Effector CD8-positive, alpha-beta T cell (primary cell): ENCODE data around the gene TMEM219.

Experiments
- DNase-seq: peaks from one replicate; lab custom pipeline; 2025; lab: John Stamatoyannopoulos, UW

Gene TMEM219

GRCh38 chr16:29982560-29983419 lies 20.9 kb downstream of the TMEM219 start:
- DNase-seq = no peak

GRCh38 chr16:29983420-29984136 lies 21.7 kb downstream of the TMEM219 start:
- no peak for DNase-seq

- DNase-seq = no peak
Measured at GRCh38 chr16:29984137-29984763, 22.4 kb downstream of the TMEM219 start.

- DNase-seq = no peak
Measured at GRCh38 chr16:29984764-29985147, 22.9 kb downstream of the TMEM219 start.

GRCh38 chr16:29985271-29985811 lies 23.5 kb downstream of the TMEM219 start:
- no peak for DNase-seq

GRCh38 chr16:29986231-29986630 lies 24.4 kb downstream of the TMEM219 start:
- DNase-seq = no peak

GRCh38 chr16:29986931-29987330 lies 25.1 kb downstream of the TMEM219 start:
- no peak for DNase-seq

- no peak for DNase-seq
Measured at GRCh38 chr16:29987371-29988085, 25.6 kb downstream of the TMEM219 start.

- no peak for DNase-seq
Measured at GRCh38 chr16:29988346-29989075, 26.6 kb downstream of the TMEM219 start.

- no peak for DNase-seq
Measured at GRCh38 chr16:29989111-29989858, 27.4 kb downstream of the TMEM219 start.

- DNase-seq = no peak
Measured at GRCh38 chr16:29990034-29990433, 28.2 kb downstream of the TMEM219 start.

GRCh38 chr16:29990883-29991570 lies 29.1 kb downstream of the TMEM219 start:
- DNase-seq = no peak

- no peak for DNase-seq
Measured at GRCh38 chr16:29991571-29991904, 29.7 kb downstream of the TMEM219 start.

- no peak for DNase-seq
Measured at GRCh38 chr16:29992344-29992967, 30.6 kb downstream of the TMEM219 start.

GRCh38 chr16:29993191-29993902 lies 31.5 kb downstream of the TMEM219 start:
- DNase-seq = no peak

GRCh38 chr16:29993903-29994599 lies 32.2 kb downstream of the TMEM219 start:
- no peak for DNase-seq

GRCh38 chr16:29994600-29995323 lies 32.9 kb downstream of the TMEM219 start:
- DNase-seq = no peak
